Gastroesophageal sphincter (tissue), 4 donors: ENCODE data around the gene LRRC74A. TPM values are rescaled to one million over a fixed set of nuclear protein-coding genes. Genes with fewer than 3 reads are reported as not detected.
"Not testable (repeated sequence)": the region's sequence is repeated elsewhere in the genome, so short reads cannot be mapped to it uniquely, and the experiment has no call there.

Experiments used
- ATAC-seq: fragments of 150-250 bp; one replicate; pipeline ENCODE4 v1.9.1; 2016; ENCODE audit warnings: mild to moderate bottlenecking, moderate library complexity
- H3K27ac ChIP-seq, 4 donors: fragments of 200-600 bp; sonication (generic) in 3 of 4; 1 replicate in 3 of 4; 2 replicates in 1 of 4; pipeline ENCODE4 v1.5.1; 2016 to 2019
- H3K27me3 ChIP-seq: fragments of 200-600 bp; sonication (generic); one replicate; pipeline ENCODE4 v1.5.1; 2019
- H3K36me3 ChIP-seq, 2 donors: fragments of 200-600 bp; sonication (generic); one replicate each; pipeline ENCODE4 v1.5.1; 2019; ENCODE audit warnings: control low read depth in 1 of 2
- H3K4me1 ChIP-seq, 3 donors: fragments of 200-600 bp; sonication (generic); 1 replicate in 2 of 3; 2 replicates in 1 of 3; pipeline ENCODE4 v1.5.1; 2016 to 2019; ENCODE audit warnings: control low read depth in 2 of 3
- H3K4me3 ChIP-seq, 2 donors: fragments of 200-600 bp; sonication (generic); one replicate each; pipeline ENCODE4 v1.5.1; 2019; ENCODE audit warnings: mild to moderate bottlenecking in 1 of 2, moderate library complexity in 1 of 2
- H3K9me3 ChIP-seq, 3 donors: fragments of 200-600 bp; sonication (generic); one replicate each; pipeline ENCODE4 v1.5.1; 2017 to 2019; ENCODE audit warnings: control low read depth in 2 of 3
- CTCF ChIP-seq, 4 experiments: fragments of 200-600 bp in 2 of 4; fragments of 450-650 bp in 2 of 4; sonication (generic) in 1 of 4; IDR thresholded peaks; one replicate each; pipeline ENCODE4 v1.5.1; 2017 to 2019; ENCODE audit warnings: antibody characterized with exemption in 4 of 4, mild to moderate bottlenecking in 2 of 4, moderate library complexity in 2 of 4
- EP300 ChIP-seq: sonication (generic); formaldehyde crosslinking; IDR thresholded peaks from one replicate; pipeline ENCODE4 v1.6.1; 2017; ENCODE audit warnings: antibody characterized with exemption, mild to moderate bottlenecking
- POLR2A ChIP-seq, 2 donors: fragments of 450-650 bp; IDR thresholded peaks; one replicate each; pipeline ENCODE4 v1.6.1; 2017; ENCODE audit warnings: antibody characterized with exemption in 2 of 2, mild to moderate bottlenecking in 2 of 2, moderate library complexity in 1 of 2
- POLR2AphosphoS5 ChIP-seq: sonication (generic); formaldehyde crosslinking; IDR thresholded peaks from one replicate; pipeline ENCODE4 v1.6.1; 2017; ENCODE audit warnings: antibody characterized with exemption
- WGBS, 2 donors: methylation state at CpG; one replicate each; pipeline ENCODE4 v1.1.5; 2018; ENCODE audit warnings: low coverage in 1 of 2; 5-methylcytosine and 5-hydroxymethylcytosine counted together
- total RNA-seq, 4 donors: library from RNA; depleted of rRNA; stranded (reverse); fragments of >200 nt; gene quantifications; one replicate each; pipeline ENCODE4 v1.1.0, GENCODE V29; 2016

Gene LRRC74A
- total RNA-seq, 4 donors from 2014 or later = not detected

- Histone ChIP-seq H3K9me3 (no peaks in the 10 kb centered on the region), H3K27ac (no peak overlapping the region), H3K36me3 (no peaks in the 10 kb centered on the region), H3K4me1 (peaks cover 2 to 30% (median 12%) of the 10 kb centered on the region in 3 donors), H3K4me3 (no peak overlapping the region), H3K27me3 (no peaks in the 10 kb centered on the region)
- TF ChIP-seq EP300 (no peak), POLR2AphosphoS5 (no peak), CTCF (IDR thresholded peaks at IDR 0.05) (no peak), POLR2A (IDR thresholded peaks at IDR 0.05) (no peak)
- no peak for ATAC-seq
- WGBS, 2 donors = 67 to 69% methylated on average over 2 to 3 of the region's 4 CpGs
These were observed 84.2 kb downstream of the LRRC74A start for GRCh38 chr14:76910371-76910890.

- ATAC-seq = no peak
- no peak overlapping the region for H3K4me3 ChIP-seq
- no CpG with 5 or more reads among the region's 1 CpG for WGBS, 2 donors
- TF ChIP-seq POLR2A (IDR thresholded peaks at IDR 0.05) = no peak
- H3K4me1 ChIP-seq = peaks cover 2 to 23% (median 11%) of the 10 kb centered on the region in 3 donors
- H3K36me3 ChIP-seq = no peaks in the 10 kb centered on the region
- H3K9me3 ChIP-seq = no peaks in the 10 kb centered on the region
- H3K27ac ChIP-seq = no peak overlapping the region
- H3K27me3 ChIP-seq = no peaks in the 10 kb centered on the region
These were observed 85.3 kb downstream of the LRRC74A start for GRCh38 chr14:76911473-76911872.

GRCh38 chr14:76914533-76915081 is 88.4 kb downstream of the LRRC74A start:
- Histone ChIP-seq H3K27ac (peak overlapping the region in 1 of 4 donors; percentile 65), H3K4me1 (peaks cover 12 to 55% (median 38%) of the 10 kb centered on the region in 3 donors)
- not testable (repeated sequence) for H3K9me3 ChIP-seq, H3K4me3 ChIP-seq, H3K27me3 ChIP-seq, ATAC-seq, H3K36me3 ChIP-seq
- WGBS, 2 donors = 81 to 91% methylated on average over 5 to 6 of the region's 8 CpGs

- Histone ChIP-seq H3K27me3 (no peaks in the 10 kb centered on the region), H3K4me1 (peaks cover 16 to 70% (median 51%) of the 10 kb centered on the region in 3 donors), H3K36me3 (no peaks in the 10 kb centered on the region), H3K4me3 (no peak overlapping the region), H3K27ac (peak overlapping the region in 2 of 4 donors; percentile 88 to 94), H3K9me3 (no peaks in the 10 kb centered on the region)
- WGBS, 2 donors = 84 to 86% methylated on average over 9 to 15 of the region's 15 CpGs
- ATAC-seq = no peak
- no peak for TF ChIP-seq POLR2AphosphoS5
These were observed 90.0 kb downstream of the LRRC74A start for GRCh38 chr14:76916040-76916715.

GRCh38 chr14:76917158-76917596 is 91.0 kb downstream of the LRRC74A start:
- WGBS, 2 donors = 78 to 100% methylated on average over 2 to 4 of the region's 7 CpGs
- Histone ChIP-seq H3K9me3 (no peaks in the 10 kb centered on the region), H3K36me3 (no peaks in the 10 kb centered on the region), H3K4me3 (no peak overlapping the region), H3K27ac (peak overlapping the region; percentile 75 to 96 (median 91)), H3K27me3 (no peaks in the 10 kb centered on the region), H3K4me1 (peaks cover 16 to 78% (median 51%) of the 10 kb centered on the region in 3 donors)
- TF ChIP-seq POLR2A (IDR thresholded peaks at IDR 0.05) = no peak
- peak in 3 of 4 experiments; percentile 54 to 77 (median 71) for TF ChIP-seq CTCF (IDR thresholded peaks at IDR 0.05)
- no peak for ATAC-seq

GRCh38 chr14:76917745-76918255 is 91.6 kb downstream of the LRRC74A start:
- peaks cover 16 to 84% (median 51%) of the 10 kb centered on the region in 3 donors for H3K4me1 ChIP-seq
- H3K27ac ChIP-seq = peak overlapping the region; percentile 75 to 96 (median 91)
- no peak for TF ChIP-seq EP300
- TF ChIP-seq CTCF (IDR thresholded peaks at IDR 0.05) = no peak
- TF ChIP-seq POLR2AphosphoS5 = no peak
- TF ChIP-seq POLR2A (IDR thresholded peaks at IDR 0.05) = no peak
- H3K9me3 ChIP-seq = no peaks in the 10 kb centered on the region
- no peaks in the 10 kb centered on the region for H3K36me3 ChIP-seq
- ATAC-seq = no peak
- 8% methylated on average over 2 of the region's 7 CpGs; no CpG with 5 or more reads in 1 of the 2 donors for WGBS, 2 donors
- H3K4me3 ChIP-seq = no peak overlapping the region
- no peaks in the 10 kb centered on the region for H3K27me3 ChIP-seq
